ENCODE data around the gene PATZ1.

Gene PATZ1

DNA sequence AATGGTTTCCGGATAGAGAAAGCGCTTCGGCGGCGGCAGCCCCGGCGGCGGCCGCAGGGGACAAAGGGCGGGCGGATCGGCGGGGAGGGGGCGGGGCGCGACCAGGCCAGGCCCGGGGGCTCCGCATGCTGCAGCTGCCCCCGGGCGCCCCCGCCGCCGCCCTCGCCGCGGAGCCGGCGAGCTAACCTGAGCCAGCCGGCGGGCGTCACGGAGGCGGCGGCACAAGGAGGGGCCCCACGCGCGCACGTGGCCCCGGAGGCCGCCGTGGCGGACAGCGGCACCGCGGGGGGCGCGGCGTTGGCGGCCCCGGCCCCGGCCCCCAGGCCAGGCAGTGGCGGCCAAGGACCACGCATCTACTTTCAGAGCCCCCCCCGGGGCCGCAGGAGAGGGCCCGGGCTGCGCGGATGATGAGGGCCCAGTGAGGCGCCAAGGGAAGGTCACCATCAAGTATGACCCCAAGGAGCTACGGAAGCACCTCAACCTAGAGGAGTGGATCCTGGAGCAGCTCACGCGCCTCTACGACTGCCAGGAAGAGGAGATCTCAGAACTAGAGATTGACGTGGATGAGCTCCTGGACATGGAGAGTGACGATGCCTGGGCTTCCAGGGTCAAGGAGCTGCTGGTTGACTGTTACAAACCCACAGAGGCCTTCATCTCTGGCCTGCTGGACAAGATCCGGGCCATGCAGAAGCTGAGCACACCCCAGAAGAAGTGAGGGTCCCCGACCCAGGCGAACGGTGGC, 69.5 kb downstream of the PATZ1 start:
- TF ChIP-seq TAF1 (IDR thresholded peaks at IDR 0.05; ENCODE audit: borderline replicate concordance, insufficient read depth, low read length) = no peak
- no peak for TF ChIP-seq SIN3A (IDR thresholded peaks at IDR 0.05; ENCODE audit: borderline replicate concordance, insufficient read depth, low read length)
- TF ChIP-seq POLR2AphosphoS5 (IDR thresholded peaks at IDR 0.05; ENCODE audit: low read depth, low read length) = no peak
- no peak for TF ChIP-seq FOXP2 (optimal IDR thresholded peaks at IDR 0.05; ENCODE audit: borderline replicate concordance, extremely low read depth, extremely low read length, insufficient read depth)
- no peak for TF ChIP-seq REST (IDR thresholded peaks at IDR 0.05; ENCODE audit: insufficient read depth in 1 of 2, low read depth in 2 of 2, low read length in 2 of 2)

Measured in PFSK-1 (cell line).